ENCODE measurements around the gene ITGA8.
"Not testable (repeated sequence)": the region's sequence is repeated elsewhere in the genome, so short reads cannot be mapped to it uniquely, and the experiment has no call there.

Gene ITGA8

GRCh38 chr10:15587271-15587670 is 132.5 kb downstream of the ITGA8 start:
- WGBS (ENCODE audit: insufficient coverage): no CpG with 5 or more reads among the region's 3 CpGs
- Histone ChIP-seq H3K36me3 (ENCODE audit: control insufficient read depth in 4 of 4, insufficient read depth in 4 of 4, low read length in 3 of 4) (no peaks in the 10 kb centered on the region), H3K9me3 (ENCODE audit: control extremely low read depth in 1 of 5, control insufficient read depth in 4 of 5, insufficient read depth in 2 of 5, low read depth in 1 of 5, low read length in 4 of 5) (peaks cover 0 to 1% (median 0%) of the 10 kb centered on the region in 5 experiments), H3K4me3 (ENCODE audit: control insufficient read depth in 1 of 7, extremely low read depth in 1 of 7, insufficient read depth in 4 of 7, low read depth in 2 of 7, low read length in 6 of 7) (no peak overlapping the region), H3K27ac (ENCODE audit: insufficient read depth in 1 of 2, low read depth in 1 of 2, low read length in 2 of 2, poor library complexity in 1 of 2, severe bottlenecking in 2 of 2) (no peak overlapping the region), H3K4me1 (ENCODE audit: control extremely low read depth in 1 of 4, control insufficient read depth in 4 of 4, insufficient read depth in 4 of 4, low read length in 3 of 4) (no peaks in the 10 kb centered on the region), H3K27me3 (replicated peaks in 2 of 5; ENCODE audit: control insufficient read depth in 4 of 5, insufficient read depth in 5 of 5, low read length in 4 of 5) (peaks cover 0 to 5% (median 0%) of the 10 kb centered on the region in 5 experiments)
- POLR2A ChIA-PET: no interaction called here
- DNase-seq: no peak
- CTCF ChIA-PET: no interaction called here

GRCh38 chr10:15585303-15585715 is 134.4 kb downstream of the ITGA8 start:
- no peak overlapping the region for H3K4me3 ChIP-seq (ENCODE audit: control insufficient read depth in 1 of 7, extremely low read depth in 1 of 7, insufficient read depth in 4 of 7, low read depth in 2 of 7, low read length in 6 of 7)
- H3K9me3 ChIP-seq (ENCODE audit: control extremely low read depth in 1 of 5, control insufficient read depth in 4 of 5, insufficient read depth in 2 of 5, low read depth in 1 of 5, low read length in 4 of 5): peaks cover 0 to 2% (median 0%) of the 10 kb centered on the region in 5 experiments
- ChIA-PET CTCF (interaction anchor here (1.4 kb wide), 1 partner anchor 12 kb away, joined by 3 read pairs; no protein-coding TSS in a partner anchor), POLR2A (no interaction called here)
- 0% methylated on average over 5 of the region's 6 CpGs for WGBS (ENCODE audit: insufficient coverage)
- no peaks in the 10 kb centered on the region for H3K4me1 ChIP-seq (ENCODE audit: control extremely low read depth in 1 of 4, control insufficient read depth in 4 of 4, insufficient read depth in 4 of 4, low read length in 3 of 4)
- no peaks in the 10 kb centered on the region for H3K36me3 ChIP-seq (ENCODE audit: control insufficient read depth in 4 of 4, insufficient read depth in 4 of 4, low read length in 3 of 4)
- H3K27ac ChIP-seq (ENCODE audit: insufficient read depth in 1 of 2, low read depth in 1 of 2, low read length in 2 of 2, poor library complexity in 1 of 2, severe bottlenecking in 2 of 2): no peak overlapping the region
- peaks cover 0 to 5% (median 0%) of the 10 kb centered on the region in 5 experiments for H3K27me3 ChIP-seq (replicated peaks in 2 of 5; ENCODE audit: control insufficient read depth in 4 of 5, insufficient read depth in 5 of 5, low read length in 4 of 5)
- peak; percentile 19 to 44 (median 35) for DNase-seq

- H3K36me3 ChIP-seq (ENCODE audit: control insufficient read depth in 4 of 4, insufficient read depth in 4 of 4, low read length in 3 of 4): not testable (repeated sequence)
Measured at GRCh38 chr10:15582972-15583371, 136.8 kb downstream of the ITGA8 start.

GRCh38 chr10:15579605-15580004 is 140.1 kb downstream of the ITGA8 start:
- Histone ChIP-seq H3K4me1 (ENCODE audit: control extremely low read depth in 1 of 4, control insufficient read depth in 4 of 4, insufficient read depth in 4 of 4, low read length in 3 of 4) (no peaks in the 10 kb centered on the region), H3K27ac (ENCODE audit: insufficient read depth in 1 of 2, low read depth in 1 of 2, low read length in 2 of 2, poor library complexity in 1 of 2, severe bottlenecking in 2 of 2) (no peak overlapping the region), H3K9me3 (ENCODE audit: control extremely low read depth in 1 of 5, control insufficient read depth in 4 of 5, insufficient read depth in 2 of 5, low read depth in 1 of 5, low read length in 4 of 5) (peaks cover 0 to 4% (median 1%) of the 10 kb centered on the region in 5 experiments), H3K4me3 (ENCODE audit: control insufficient read depth in 1 of 7, extremely low read depth in 1 of 7, insufficient read depth in 4 of 7, low read depth in 2 of 7, low read length in 6 of 7) (no peak overlapping the region), H3K36me3 (ENCODE audit: control insufficient read depth in 4 of 4, insufficient read depth in 4 of 4, low read length in 3 of 4) (no peaks in the 10 kb centered on the region), H3K27me3 (replicated peaks in 2 of 5; ENCODE audit: control insufficient read depth in 4 of 5, insufficient read depth in 5 of 5, low read length in 4 of 5) (peaks cover 0 to 2% (median 0%) of the 10 kb centered on the region in 5 experiments)
- ChIA-PET CTCF (no interaction called here), POLR2A (no interaction called here)
- WGBS (ENCODE audit: insufficient coverage): no CpG with 5 or more reads among the region's 4 CpGs
- DNase-seq: no peak

More at GRCh38 chr10:15582972-15583371, 136.8 kb downstream of the ITGA8 start:
- WGBS (ENCODE audit: insufficient coverage): 93% methylated on average over 2 of the region's 2 CpGs
- H3K27me3 ChIP-seq (replicated peaks in 2 of 5; ENCODE audit: control insufficient read depth in 4 of 5, insufficient read depth in 5 of 5, low read length in 4 of 5); POLR2A ChIA-PET; H3K9me3 ChIP-seq (ENCODE audit: control extremely low read depth in 1 of 5, control insufficient read depth in 4 of 5, insufficient read depth in 2 of 5, low read depth in 1 of 5, low read length in 4 of 5); H3K4me3 ChIP-seq (ENCODE audit: control insufficient read depth in 1 of 7, extremely low read depth in 1 of 7, insufficient read depth in 4 of 7, low read depth in 2 of 7, low read length in 6 of 7); DNase-seq; H3K4me1 ChIP-seq (ENCODE audit: control extremely low read depth in 1 of 4, control insufficient read depth in 4 of 4, insufficient read depth in 4 of 4, low read length in 3 of 4); H3K27ac ChIP-seq (ENCODE audit: insufficient read depth in 1 of 2, low read depth in 1 of 2, low read length in 2 of 2, poor library complexity in 1 of 2, severe bottlenecking in 2 of 2); CTCF ChIA-PET: not testable (repeated sequence)

- WGBS (ENCODE audit: insufficient coverage): 100% methylated on average over 3 of the region's 6 CpGs
- no peak for DNase-seq
- CTCF ChIA-PET: interaction anchor here (0.6 kb wide), 1 partner anchor 25 kb away, joined by 3 read pairs; no protein-coding TSS in a partner anchor
- H3K9me3 ChIP-seq (ENCODE audit: control extremely low read depth in 1 of 5, control insufficient read depth in 4 of 5, insufficient read depth in 2 of 5, low read depth in 1 of 5, low read length in 4 of 5): peaks cover 0 to under 1% (median 0%) of the 10 kb centered on the region in 5 experiments
- no peak overlapping the region for H3K4me3 ChIP-seq (ENCODE audit: control insufficient read depth in 1 of 7, extremely low read depth in 1 of 7, insufficient read depth in 4 of 7, low read depth in 2 of 7, low read length in 6 of 7)
- POLR2A ChIA-PET: no interaction called here
- no peak overlapping the region for H3K27ac ChIP-seq (ENCODE audit: insufficient read depth in 1 of 2, low read depth in 1 of 2, low read length in 2 of 2, poor library complexity in 1 of 2, severe bottlenecking in 2 of 2)
- H3K27me3 ChIP-seq (replicated peaks in 2 of 5; ENCODE audit: control insufficient read depth in 4 of 5, insufficient read depth in 5 of 5, low read length in 4 of 5): peaks cover 0 to 4% (median 0%) of the 10 kb centered on the region in 5 experiments
- H3K36me3 ChIP-seq (ENCODE audit: control insufficient read depth in 4 of 4, insufficient read depth in 4 of 4, low read length in 3 of 4): no peaks in the 10 kb centered on the region
- no peaks in the 10 kb centered on the region for H3K4me1 ChIP-seq (ENCODE audit: control extremely low read depth in 1 of 4, control insufficient read depth in 4 of 4, insufficient read depth in 4 of 4, low read length in 3 of 4)
Measured at GRCh38 chr10:15572531-15573045, 147.1 kb downstream of the ITGA8 start.

GRCh38 chr10:15571575-15571974 is 148.1 kb downstream of the ITGA8 start:
- ChIA-PET CTCF (no interaction called here), POLR2A (no interaction called here)
- H3K4me3 ChIP-seq (ENCODE audit: control insufficient read depth in 1 of 7, extremely low read depth in 1 of 7, insufficient read depth in 4 of 7, low read depth in 2 of 7, low read length in 6 of 7): no peak overlapping the region
- no peaks in the 10 kb centered on the region for H3K4me1 ChIP-seq (ENCODE audit: control extremely low read depth in 1 of 4, control insufficient read depth in 4 of 4, insufficient read depth in 4 of 4, low read length in 3 of 4)
- peaks cover 0 to 4% (median 0%) of the 10 kb centered on the region in 5 experiments for H3K27me3 ChIP-seq (replicated peaks in 2 of 5; ENCODE audit: control insufficient read depth in 4 of 5, insufficient read depth in 5 of 5, low read length in 4 of 5)
- 87% methylated on average over 2 of the region's 3 CpGs for WGBS (ENCODE audit: insufficient coverage)
- no peak for DNase-seq
- no peaks in the 10 kb centered on the region for H3K9me3 ChIP-seq (ENCODE audit: control extremely low read depth in 1 of 5, control insufficient read depth in 4 of 5, insufficient read depth in 2 of 5, low read depth in 1 of 5, low read length in 4 of 5)
- H3K27ac ChIP-seq (ENCODE audit: insufficient read depth in 1 of 2, low read depth in 1 of 2, low read length in 2 of 2, poor library complexity in 1 of 2, severe bottlenecking in 2 of 2): no peak overlapping the region
- no peaks in the 10 kb centered on the region for H3K36me3 ChIP-seq (ENCODE audit: control insufficient read depth in 4 of 4, insufficient read depth in 4 of 4, low read length in 3 of 4)

- WGBS (ENCODE audit: insufficient coverage): 96% methylated on average over 2 of the region's 3 CpGs
- DNase-seq: no peak
- ChIA-PET CTCF (no interaction called here), POLR2A (no interaction called here)
- Histone ChIP-seq H3K4me1 (ENCODE audit: control extremely low read depth in 1 of 4, control insufficient read depth in 4 of 4, insufficient read depth in 4 of 4, low read length in 3 of 4) (no peaks in the 10 kb centered on the region), H3K9me3 (ENCODE audit: control extremely low read depth in 1 of 5, control insufficient read depth in 4 of 5, insufficient read depth in 2 of 5, low read depth in 1 of 5, low read length in 4 of 5) (no peaks in the 10 kb centered on the region), H3K4me3 (ENCODE audit: control insufficient read depth in 1 of 7, extremely low read depth in 1 of 7, insufficient read depth in 4 of 7, low read depth in 2 of 7, low read length in 6 of 7) (no peak overlapping the region), H3K27me3 (replicated peaks in 2 of 5; ENCODE audit: control insufficient read depth in 4 of 5, insufficient read depth in 5 of 5, low read length in 4 of 5) (peaks cover 0 to 3% (median 0%) of the 10 kb centered on the region in 5 experiments), H3K27ac (ENCODE audit: insufficient read depth in 1 of 2, low read depth in 1 of 2, low read length in 2 of 2, poor library complexity in 1 of 2, severe bottlenecking in 2 of 2) (no peak overlapping the region), H3K36me3 (ENCODE audit: control insufficient read depth in 4 of 4, insufficient read depth in 4 of 4, low read length in 3 of 4) (no peaks in the 10 kb centered on the region)
Measured at GRCh38 chr10:15570738-15571339, 148.9 kb downstream of the ITGA8 start.

Measured in common myeloid progenitor, CD34-positive (primary cell).